ENCODE measurements around the gene ATAT1. TPM values are rescaled to one million over a fixed set of nuclear protein-coding genes. Genes with fewer than 3 reads are reported as not detected.

ATAT1 gene
- total and polyA plus RNA-seq, 2 of the 13 experiments (the other 11 are each of a cell fraction or from before 2014, with no cell fraction given) = 9.2 to 23.6 TPM

DNA sequence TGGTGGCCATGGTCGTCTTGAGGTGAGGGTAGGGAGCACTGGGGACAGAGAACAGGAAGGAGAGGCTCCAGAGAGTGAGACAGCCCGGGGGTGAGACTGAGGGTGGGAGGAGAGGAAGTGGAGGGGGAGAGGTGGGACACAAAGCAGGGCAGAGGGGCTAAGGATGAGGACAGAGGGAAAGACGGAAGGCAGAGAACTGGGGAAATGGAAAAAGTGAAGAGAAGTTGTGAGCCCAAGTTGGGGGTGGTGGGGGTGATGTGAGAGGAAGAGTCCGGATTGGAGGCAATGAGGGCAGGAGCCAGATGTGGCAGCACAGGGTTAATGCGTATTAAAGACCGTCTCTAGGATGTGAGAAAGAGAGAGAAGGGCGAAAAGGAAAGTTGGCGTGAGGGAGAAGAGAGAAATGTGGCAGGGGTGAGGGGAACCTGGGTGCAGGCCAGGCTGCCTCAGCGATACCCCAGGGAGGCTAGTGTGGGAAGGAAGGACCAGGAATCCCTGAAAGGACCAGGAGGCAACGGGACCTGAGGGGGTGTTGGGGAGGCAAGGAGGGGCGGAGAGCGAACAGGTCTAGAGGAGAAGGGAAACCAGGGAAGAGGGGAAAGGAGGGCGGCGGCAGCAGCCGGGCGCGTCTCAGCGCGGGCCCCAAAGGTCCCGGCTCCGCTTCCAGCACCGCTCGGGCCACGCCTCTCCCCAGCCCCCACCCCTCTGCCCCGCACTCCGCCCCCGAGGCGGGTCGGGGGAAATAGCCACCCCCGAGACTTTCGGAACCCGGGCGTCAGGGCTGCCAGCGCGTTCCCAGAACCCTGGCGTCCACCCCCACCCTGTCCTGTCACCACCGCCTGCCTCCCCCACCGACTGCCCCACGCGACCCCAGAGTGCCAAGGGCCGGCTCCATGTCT is 59.6 kb downstream of the ATAT1 start, which contains the start of gene PPP1R18 (continued):
- TF ChIP-seq AGO1 (IDR thresholded peaks at IDR 0.05; ENCODE audit: low read depth, low read length, poor library complexity, severe bottlenecking) (no peak), ZNF382 (CRISPR knock-in tag; IDR thresholded peaks at IDR 0.05; ENCODE audit: borderline replicate concordance) (no peak), HHEX (CRISPR knock-in tag; IDR thresholded peaks at IDR 0.05) (no peak), RBAK (CRISPR knock-in tag; IDR thresholded peaks at IDR 0.05) (no peak), WIZ (CRISPR knock-in tag; IDR thresholded peaks at IDR 0.05) (no peak), KMT2A (CRISPR knock-in tag; IDR thresholded peaks at IDR 0.05) (0 out of 2 replicates have a peak, but pooled peaks have one; percentile 10), ZFP36L2 (CRISPR knock-in tag; IDR thresholded peaks at IDR 0.05) (no peak), ATF1 (CRISPR knock-in tag; IDR thresholded peaks at IDR 0.05) (no peak), ZFP37 (CRISPR knock-in tag; IDR thresholded peaks at IDR 0.05; ENCODE audit: borderline replicate concordance) (0 out of 2 replicates have a peak, but pooled peaks have one; percentile 50), NFIB (CRISPR knock-in tag; IDR thresholded peaks at IDR 0.05; ENCODE audit: borderline replicate concordance) (no peak), SP4 (CRISPR knock-in tag; IDR thresholded peaks at IDR 0.05) (0 out of 2 replicates have a peak, but pooled peaks have one; percentile 5), ZNF441 (CRISPR knock-in tag; IDR thresholded peaks at IDR 0.05; ENCODE audit: borderline replicate concordance) (peak; percentile 31; the same call in 1 of the 2 replicates), KAT8 (CRISPR knock-in tag; IDR thresholded peaks at IDR 0.05) (0 out of 2 replicates have a peak, but pooled peaks have one; percentile 38), ZNF550 (CRISPR knock-in tag; IDR thresholded peaks at IDR 0.05; ENCODE audit: borderline replicate concordance) (no peak), YEATS4 (CRISPR knock-in tag; IDR thresholded peaks at IDR 0.05; ENCODE audit: borderline replicate concordance) (0 out of 2 replicates have a peak, but pooled peaks have one; percentile 23), EED (CRISPR knock-in tag; IDR thresholded peaks at IDR 0.05) (0 out of 2 replicates have a peak, but pooled peaks have one; percentile 59), GATA4 (IDR thresholded peaks at IDR 0.05; ENCODE audit: borderline replicate concordance, low read depth) (no peak), ZNF724P (CRISPR knock-in tag; IDR thresholded peaks at IDR 0.05; ENCODE audit: borderline replicate concordance) (no peak), ZNF253 (CRISPR knock-in tag; IDR thresholded peaks at IDR 0.05; ENCODE audit: borderline replicate concordance) (no peak), ZNF652 (CRISPR knock-in tag; IDR thresholded peaks at IDR 0.05; ENCODE audit: borderline replicate concordance, low read depth) (peak; percentile 59; the same call in 1 of the 2 replicates), ZNF572 (CRISPR knock-in tag; IDR thresholded peaks at IDR 0.05) (0 out of 2 replicates have a peak, but pooled peaks have one; percentile 72), ZNF878 (CRISPR knock-in tag; IDR thresholded peaks at IDR 0.05) (0 out of 2 replicates have a peak, but pooled peaks have one; percentile 26), KLF6 (CRISPR knock-in tag; IDR thresholded peaks at IDR 0.05) (no peak), KLF16 (CRISPR knock-in tag; IDR thresholded peaks at IDR 0.05) (no peak), ERF (CRISPR knock-in tag; IDR thresholded peaks at IDR 0.05) (no peak), ZNF772 (CRISPR knock-in tag; IDR thresholded peaks at IDR 0.05) (peak; percentile 46; the same call in 1 of the 2 replicates), ZNF234 (CRISPR knock-in tag; conservative IDR thresholded peaks at IDR 0.05) (no peak)
- TF ChIP-seq, protein P1, sequence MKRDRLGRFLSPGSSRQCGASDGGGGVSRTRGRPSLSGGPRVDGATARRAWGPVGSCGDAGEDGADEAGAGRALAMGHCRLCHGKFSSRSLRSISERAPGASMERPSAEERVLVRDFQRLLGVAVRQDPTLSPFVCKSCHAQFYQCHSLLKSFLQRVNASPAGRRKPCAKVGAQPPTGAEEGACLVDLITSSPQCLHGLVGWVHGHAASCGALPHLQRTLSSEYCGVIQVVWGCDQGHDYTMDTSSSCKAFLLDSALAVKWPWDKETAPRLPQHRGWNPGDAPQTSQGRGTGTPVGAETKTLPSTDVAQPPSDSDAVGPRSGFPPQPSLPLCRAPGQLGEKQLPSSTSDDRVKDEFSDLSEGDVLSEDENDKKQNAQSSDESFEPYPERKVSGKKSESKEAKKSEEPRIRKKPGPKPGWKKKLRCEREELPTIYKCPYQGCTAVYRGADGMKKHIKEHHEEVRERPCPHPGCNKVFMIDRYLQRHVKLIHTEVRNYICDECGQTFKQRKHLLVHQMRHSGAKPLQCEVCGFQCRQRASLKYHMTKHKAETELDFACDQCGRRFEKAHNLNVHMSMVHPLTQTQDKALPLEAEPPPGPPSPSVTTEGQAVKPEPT (CRISPR knock-in tag; IDR thresholded peaks at IDR 0.05; ENCODE audit: low read depth) = no peak
- TF ChIP-seq, protein P2, sequence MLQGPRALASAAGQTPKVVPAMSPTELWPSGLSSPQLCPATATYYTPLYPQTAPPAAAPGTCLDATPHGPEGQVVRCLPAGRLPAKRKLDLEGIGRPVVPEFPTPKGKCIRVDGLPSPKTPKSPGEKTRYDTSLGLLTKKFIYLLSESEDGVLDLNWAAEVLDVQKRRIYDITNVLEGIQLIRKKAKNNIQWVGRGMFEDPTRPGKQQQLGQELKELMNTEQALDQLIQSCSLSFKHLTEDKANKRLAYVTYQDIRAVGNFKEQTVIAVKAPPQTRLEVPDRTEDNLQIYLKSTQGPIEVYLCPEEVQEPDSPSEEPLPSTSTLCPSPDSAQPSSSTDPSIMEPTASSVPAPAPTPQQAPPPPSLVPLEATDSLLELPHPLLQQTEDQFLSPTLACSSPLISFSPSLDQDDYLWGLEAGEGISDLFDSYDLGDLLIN (CRISPR knock-in tag; IDR thresholded peaks at IDR 0.05; ENCODE audit: borderline replicate concordance) = 0 out of 2 replicates have a peak, but pooled peaks have one; percentile 26
